ENCODE results near the gene ADPRHL1. TPM values are rescaled to one million over a fixed set of nuclear protein-coding genes. Genes with fewer than 3 reads are reported as not detected.
A peak's percentile ranks its signal among the peaks of the same experiment; 100 is the strongest.
"Not testable (repeated sequence)": the region's sequence is repeated elsewhere in the genome, so short reads cannot be mapped to it uniquely, and the experiment has no call there.

Gene ADPRHL1
- total RNA-seq, 1 donor from 2014 or later: 506 TPM

DNA sequence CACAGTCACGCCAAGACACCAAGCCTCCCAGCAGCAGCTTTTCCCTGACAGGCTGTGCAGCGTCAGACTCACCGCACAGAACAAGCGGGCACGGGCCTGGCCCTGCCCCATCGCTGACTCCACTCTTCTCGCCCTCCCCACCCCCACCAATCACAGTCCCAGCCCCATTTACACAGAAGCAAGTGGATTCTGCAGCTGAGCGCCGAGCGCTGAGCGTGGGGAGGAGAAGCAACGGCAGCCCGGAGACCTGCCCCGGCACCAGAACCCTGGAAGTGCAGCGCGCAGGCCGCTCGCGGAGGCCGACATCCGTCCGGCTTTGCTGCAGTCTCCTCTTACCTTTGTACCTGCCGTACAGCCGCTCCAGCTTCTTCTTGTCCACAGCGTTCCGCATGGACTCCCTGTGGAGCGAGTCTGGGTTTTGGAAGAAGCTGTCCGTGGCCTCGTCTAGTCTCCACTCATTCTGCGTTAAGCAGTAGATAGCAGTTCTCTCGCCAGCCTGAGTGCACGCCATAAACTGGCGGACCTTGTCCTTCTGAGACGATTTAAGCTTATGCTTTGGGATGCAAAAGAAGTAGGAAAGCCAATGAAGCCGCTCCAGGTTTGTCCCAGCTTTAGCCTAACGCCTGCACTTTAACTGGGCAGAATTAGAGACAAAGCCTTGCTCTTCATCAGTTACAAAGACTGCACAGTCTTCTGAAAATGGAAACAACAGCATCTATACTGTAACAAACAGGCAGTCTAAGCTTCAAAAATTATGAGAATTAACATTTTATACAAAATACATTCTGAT lies 30.4 kb upstream of the ADPRHL1 start:
- ATAC-seq (ENCODE audit: poor library complexity) (peak; percentile 59), DNase-seq (no peak)
- intact Hi-C loops (cut with DNase I): no loop called here

DNA sequence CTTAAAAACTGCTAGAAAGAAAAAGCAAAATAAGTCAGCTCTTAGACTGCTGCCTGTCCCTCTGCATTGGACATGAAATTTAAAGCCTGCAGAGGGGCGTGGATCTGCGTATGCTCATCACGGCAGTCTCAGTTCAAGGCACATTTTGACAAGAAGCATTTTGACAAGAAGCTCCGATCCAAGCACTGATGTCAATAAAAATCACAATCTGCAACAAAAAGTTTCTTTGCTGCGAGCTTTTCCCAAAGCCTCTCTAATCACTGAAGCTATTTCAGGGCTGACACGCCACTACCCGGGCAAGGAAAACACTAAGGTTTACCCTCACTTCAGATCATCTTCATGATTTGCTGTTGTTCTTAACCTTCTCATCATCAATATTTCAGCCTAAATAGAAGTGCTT lies 29.8 kb upstream of the ADPRHL1 start:
- intact Hi-C loops (cut with DNase I): no loop called here
- DNase-seq: no peak
- no peak for ATAC-seq (ENCODE audit: poor library complexity)

DNA sequence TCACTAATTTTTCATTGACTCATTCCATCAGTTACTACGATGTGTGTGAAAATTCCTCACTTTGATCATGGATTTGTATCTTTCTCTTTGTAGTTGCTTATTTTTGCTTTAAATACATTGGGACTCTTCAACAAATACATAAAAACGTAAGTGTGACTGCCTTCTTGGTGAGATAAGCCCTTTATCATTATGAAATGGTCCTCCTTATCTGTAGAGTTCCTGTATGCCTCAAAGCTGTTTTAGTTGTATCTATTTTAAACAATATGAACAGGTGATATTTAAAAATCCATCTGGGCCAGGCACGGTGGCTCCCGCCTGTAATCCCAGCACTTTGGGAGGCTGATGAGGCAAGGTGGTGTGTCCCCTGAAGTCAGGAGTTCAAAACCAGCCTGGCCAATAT lies 25.9 kb upstream of the ADPRHL1 start:
- ATAC-seq (ENCODE audit: poor library complexity): no peak
- intact Hi-C loops (cut with DNase I): no loop called here
- no peak for DNase-seq

DNA sequence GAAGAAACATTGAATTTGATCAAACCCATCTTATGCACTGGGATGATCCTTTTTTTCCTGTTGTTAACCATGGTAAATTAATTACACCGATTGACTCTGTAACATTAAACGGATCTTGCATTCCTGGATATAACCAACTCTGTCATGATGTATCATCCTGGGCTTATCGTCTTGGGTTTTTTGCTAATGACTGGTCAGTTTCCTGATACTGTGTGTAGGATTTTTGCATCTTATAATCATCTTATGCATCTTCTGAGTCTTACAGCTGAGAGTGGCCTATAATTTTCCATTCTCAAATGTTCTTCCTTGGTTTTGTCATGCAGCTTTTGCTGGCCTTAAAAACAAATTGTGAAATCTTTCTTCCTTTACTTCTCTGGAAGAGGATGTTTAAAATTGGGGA lies 24.4 kb upstream of the ADPRHL1 start:
- no peak for ATAC-seq (ENCODE audit: poor library complexity)

DNA sequence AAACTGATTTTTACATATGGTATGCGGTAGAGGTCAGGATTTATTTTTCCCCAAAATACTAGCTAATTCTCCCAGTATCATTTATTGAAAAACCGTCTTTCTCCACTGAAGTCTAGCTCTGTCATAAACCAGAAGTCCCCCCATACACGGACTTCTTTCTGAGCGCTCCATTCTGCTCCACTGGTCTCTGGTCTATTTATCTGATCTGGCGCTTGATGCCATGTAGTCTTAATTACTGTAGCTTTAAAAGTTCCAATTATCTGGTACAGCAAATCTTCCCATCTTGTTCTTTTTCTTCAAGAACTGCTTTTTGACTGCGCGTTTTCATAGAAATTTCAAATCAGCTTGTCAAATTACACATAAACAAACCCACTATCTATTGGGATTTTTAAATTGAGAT lies 23.5 kb upstream of the ADPRHL1 start:
- intact Hi-C loops (cut with DNase I): no loop called here
- DNase-seq: no peak
- no peak for ATAC-seq (ENCODE audit: poor library complexity)

More for the DNA sequence above, 24.4 kb upstream of the ADPRHL1 start:
- no peak for DNase-seq
- intact Hi-C loops (cut with DNase I): no loop called here

DNA sequence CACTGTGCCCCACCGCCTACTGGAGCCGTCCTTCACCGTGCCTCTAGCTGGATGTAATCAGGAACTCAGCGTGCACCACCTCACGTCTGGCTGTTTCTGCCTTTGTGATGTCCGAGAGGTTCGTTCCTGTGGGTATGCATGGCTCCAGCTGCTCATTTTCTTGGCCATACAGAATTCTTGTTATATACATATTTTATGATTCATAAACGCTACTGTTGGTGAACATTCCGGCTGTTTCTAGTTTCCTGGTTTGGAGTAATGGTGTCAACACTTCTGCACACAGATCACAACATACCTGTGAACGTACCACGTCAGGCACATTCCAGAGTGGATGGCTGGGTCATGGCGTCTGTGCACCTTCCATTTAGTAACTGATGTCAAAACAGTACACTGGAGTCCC lies 22.6 kb upstream of the ADPRHL1 start:
- ATAC-seq (ENCODE audit: poor library complexity): no peak
- no peak for DNase-seq
- intact Hi-C loops (cut with DNase I): no loop called here

DNA sequence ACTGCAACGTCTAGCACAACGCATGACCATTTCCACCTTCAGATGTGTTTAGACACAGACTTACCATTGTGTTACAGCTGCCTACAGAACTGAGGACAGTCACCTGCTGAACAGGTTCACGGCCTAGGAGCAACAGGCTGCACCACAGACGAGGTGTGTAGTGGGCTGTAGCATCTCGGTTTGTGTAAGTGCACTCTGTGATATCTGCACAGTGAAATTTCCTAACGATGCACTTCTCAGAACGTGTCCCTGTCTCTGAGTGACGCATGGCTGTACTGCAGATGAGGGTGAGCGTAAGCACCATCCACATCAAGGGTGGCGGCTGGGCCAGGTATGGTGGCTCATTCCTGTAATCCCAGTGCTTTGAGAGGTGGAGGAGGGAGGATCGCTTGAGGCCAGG lies 22.0 kb upstream of the ADPRHL1 start:
- no peak for ATAC-seq (ENCODE audit: poor library complexity)
- no peak for DNase-seq
- intact Hi-C loops (cut with DNase I): no loop called here

DNA sequence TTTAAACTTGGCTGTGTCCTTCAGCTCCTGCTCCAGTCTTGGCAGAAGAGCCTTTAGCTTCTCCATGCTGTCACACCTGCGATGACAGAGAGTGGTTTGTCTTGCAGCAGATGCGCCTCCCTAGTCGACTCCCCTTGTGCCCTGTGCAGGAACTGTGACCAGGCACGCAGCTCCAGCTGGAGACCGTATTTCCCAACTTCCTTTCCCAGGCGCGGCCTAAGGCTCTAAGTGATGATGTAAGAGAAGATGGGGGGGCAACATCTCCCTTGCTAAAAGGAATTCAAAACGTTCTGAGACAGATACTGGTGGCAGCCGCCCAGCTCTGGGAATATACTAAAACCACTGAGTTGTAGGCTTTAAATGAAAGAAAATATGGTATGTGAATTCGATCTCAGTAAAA lies 20.9 kb upstream of the ADPRHL1 start:
- ATAC-seq (ENCODE audit: poor library complexity) (peak; percentile 69), DNase-seq (peak; percentile 66)
- intact Hi-C loops (cut with DNase I): no loop called here

DNA sequence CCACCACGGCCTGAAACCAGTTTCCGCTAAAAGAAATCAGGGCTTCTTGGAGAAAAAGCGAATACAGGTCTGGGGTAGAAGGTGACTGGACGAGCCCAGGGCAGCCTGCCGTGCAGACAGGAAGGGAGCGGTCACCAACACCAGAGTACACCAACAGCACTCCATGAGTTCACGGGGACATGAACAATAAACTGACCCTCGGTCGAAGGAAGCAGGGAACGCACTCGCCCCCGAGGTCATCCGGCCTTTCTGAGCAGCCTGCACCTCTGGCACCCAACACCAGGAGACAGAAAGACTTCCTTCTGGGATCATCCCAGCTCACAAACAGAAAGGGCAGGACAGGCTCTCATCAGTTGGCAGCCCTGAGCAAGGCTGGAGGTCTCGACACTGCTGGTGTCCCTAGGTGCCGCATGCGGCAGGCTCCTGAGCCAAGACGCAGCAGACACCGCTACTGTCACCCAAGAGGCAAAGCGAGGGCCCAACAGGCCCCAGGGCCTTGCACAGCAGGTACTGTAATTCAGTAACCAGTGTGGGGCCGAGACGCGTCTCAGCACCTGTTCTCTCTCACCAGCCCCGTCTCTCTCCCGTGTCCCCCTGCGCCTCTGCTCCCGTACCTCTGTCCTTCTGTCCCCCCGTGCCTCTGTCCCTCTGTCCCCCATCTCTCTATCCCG lies 19.2 kb upstream of the ADPRHL1 start:
- intact Hi-C loops (cut with DNase I): no loop called here
- DNase-seq (no peak), ATAC-seq (ENCODE audit: poor library complexity) (peak; percentile 18)

DNA sequence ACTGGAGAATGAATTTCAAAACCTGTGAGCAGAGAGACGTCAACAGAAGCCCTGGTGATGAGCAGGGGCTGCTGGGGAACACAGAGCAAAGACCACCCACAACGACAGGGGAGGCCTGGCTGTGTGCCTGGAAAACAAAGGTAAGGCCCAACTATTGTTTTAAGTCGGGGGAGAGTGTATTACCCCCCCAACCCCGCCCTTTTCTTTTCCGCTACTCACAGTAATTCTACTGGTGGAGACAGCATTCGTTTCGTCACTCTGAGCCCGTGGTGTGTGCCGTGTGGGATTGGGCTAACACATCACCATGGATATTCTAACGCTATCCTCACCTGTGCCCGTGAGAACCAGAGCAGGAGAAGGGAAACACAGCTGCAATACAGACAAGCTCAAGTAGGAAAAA lies 18.6 kb upstream of the ADPRHL1 start:
- intact Hi-C loops (cut with DNase I): no loop called here
- DNase-seq: no peak
- ATAC-seq (ENCODE audit: poor library complexity): no peak

DNA sequence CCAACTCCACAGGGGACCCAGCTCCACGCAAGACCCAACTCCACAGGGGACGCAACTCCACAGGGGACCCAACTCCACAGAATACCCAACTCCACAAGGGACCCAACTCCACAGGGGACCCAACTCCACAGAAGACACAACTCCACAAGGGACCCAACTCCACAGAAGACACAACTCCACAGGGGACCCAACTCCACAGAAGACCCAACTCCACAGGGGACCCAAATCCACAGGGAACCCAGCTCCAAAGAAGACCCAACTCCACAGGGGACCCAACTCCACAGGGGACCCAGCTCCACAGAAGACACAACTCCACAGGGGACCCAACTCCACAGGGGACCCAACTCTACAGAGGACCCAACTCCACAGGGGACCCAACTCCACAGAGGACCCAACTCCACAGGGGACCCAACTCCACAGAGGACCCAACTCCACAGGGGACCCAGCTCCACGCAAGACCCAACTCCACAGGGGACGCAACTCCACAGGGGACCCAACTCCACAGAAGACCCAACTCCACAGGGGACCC lies 17.4 kb upstream of the ADPRHL1 start:
- ATAC-seq (ENCODE audit: poor library complexity); intact Hi-C loops (cut with DNase I); DNase-seq: not testable (repeated sequence)

DNA sequence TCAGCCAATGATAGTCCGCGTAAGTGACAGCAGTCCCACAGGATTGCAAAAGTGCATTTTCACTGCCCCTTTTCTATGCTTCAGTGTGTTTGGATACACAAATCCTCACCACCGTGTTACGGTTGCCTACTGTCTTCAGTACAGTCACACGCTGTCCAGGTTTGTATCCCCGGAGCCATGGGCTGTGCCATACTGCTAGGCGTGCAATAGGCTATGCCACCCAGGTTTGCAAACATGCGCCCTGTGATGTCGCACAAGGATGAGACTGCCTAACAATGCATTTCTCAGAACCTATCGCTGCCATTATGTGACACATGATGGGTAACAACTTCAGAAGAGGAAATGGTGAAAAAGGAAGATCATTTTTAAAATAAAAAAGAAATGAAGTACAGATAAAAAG lies 16.8 kb upstream of the ADPRHL1 start:
- intact Hi-C loops (cut with DNase I): no loop called here
- DNase-seq: no peak
- ATAC-seq (ENCODE audit: poor library complexity): no peak

DNA sequence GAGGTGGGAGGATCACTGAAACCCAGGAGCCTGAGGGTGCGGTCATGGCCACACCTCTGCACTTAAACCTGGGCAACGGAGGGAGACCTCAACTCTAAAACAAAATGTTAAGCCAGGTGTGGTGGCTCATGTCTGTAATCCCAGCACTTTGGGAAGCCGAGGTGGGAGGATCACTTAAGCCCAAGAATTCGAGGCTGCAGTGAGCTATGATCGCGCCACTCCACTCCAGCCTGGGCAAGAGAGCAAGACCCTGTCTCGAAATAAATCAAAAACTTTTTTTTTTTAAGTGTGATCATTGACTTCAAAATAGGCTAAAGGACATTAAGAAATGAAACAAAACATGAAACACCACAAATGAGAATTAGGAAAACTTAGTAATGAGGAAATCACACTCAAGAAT lies 16.3 kb upstream of the ADPRHL1 start:
- ATAC-seq (ENCODE audit: poor library complexity): no peak
- no peak for DNase-seq
- intact Hi-C loops (cut with DNase I): no loop called here

DNA sequence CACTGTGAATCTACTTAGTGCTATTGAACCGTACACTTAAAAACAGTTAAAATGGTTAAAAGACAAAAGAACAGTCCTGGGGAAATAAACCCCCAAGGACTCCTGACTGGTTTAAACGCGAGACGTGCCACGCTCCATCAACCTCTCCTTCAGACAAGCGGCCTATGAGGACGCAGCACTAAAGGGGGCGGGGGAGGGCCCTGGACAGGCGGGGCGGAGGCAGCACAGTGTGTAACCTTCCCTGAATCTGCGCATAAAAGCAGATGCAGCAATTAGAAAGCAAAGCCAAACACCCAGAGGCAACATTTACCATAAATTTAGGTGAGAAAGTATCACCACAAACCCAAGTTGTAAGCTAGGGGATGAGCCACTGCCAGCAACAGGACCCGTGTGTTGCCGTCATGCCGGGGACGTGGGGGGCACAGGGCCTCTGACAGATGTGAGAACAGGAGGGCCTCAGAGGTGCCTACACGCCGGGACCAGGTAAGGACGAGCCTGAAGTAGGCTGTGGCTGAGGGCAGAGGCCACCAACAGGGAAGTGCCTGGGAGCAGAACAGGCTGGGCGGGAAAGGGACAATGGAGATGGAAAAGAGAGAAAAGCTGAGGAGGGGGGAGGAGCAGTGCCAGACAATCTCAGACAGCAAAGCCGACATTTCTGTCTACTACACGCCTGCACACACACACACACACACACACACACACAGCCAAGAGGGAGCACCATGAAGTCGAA lies 15.3 kb upstream of the ADPRHL1 start:
- no peak for DNase-seq
- intact Hi-C loops (cut with DNase I): no loop called here
- ATAC-seq (ENCODE audit: poor library complexity): peak; percentile 68

DNA sequence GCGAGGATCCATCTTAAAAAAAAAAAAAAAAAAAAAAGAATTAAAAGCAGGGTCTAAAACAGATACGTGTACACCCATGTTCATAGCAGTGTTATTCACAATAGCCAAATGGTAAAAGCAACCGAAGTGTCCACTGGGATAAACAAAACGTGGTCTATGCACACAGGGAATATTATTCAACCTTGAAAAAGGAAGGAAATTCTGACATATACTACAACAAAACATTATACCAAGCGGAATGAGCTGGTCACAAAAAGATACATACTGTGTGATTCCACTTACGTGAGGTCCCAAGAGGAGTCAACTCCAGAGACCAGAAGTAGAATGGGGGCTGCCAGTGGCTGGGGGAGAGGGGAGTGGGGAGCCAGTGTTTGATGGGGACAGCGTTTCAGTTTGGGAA lies 14.7 kb upstream of the ADPRHL1 start:
- ATAC-seq (ENCODE audit: poor library complexity) (no peak), DNase-seq (no peak)
- intact Hi-C loops (cut with DNase I): no loop called here

DNA sequence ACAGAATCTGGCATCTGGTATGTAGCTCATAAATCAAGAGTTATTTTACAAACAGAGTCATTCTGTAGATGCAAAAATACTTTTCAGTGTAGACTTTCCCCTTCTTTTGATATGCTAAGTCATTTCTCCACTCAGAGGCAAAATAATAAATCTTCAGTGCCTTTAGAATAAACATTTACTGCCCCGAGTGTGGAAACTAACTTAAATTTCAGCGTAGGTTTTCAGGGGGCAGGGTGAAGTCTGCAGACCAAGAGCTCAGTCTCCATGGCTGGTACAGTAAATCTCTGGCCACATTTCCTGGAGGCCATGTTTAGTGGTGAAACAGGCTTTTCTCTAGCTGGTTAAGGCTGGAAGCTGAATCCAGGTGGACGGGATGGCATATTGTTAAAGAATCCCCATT lies 13.1 kb upstream of the ADPRHL1 start:
- DNase-seq (no peak), ATAC-seq (ENCODE audit: poor library complexity) (no peak)
- intact Hi-C loops (cut with DNase I): no loop called here

DNA sequence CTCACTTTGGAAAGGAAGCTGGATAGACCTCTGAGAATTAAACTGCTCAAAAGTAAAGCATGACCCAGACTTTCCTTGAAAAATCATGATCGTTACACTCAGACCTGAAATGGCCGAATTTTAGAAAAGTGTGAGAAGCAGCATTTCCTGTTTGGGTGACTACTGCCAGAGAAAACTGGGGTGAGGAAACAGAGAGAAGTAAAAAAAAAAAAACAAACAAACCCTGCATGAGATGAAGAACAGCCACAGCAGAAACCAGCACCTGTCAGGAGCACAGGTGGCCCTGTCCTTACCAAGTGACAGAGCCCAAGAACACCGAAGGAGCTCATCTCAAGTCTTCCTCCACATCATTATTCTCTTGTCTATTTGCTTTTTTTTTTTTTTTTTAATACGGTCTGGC lies 12.0 kb upstream of the ADPRHL1 start:
- intact Hi-C loops (cut with DNase I): no loop called here
- ATAC-seq (ENCODE audit: poor library complexity) (no peak), DNase-seq (no peak)

DNA sequence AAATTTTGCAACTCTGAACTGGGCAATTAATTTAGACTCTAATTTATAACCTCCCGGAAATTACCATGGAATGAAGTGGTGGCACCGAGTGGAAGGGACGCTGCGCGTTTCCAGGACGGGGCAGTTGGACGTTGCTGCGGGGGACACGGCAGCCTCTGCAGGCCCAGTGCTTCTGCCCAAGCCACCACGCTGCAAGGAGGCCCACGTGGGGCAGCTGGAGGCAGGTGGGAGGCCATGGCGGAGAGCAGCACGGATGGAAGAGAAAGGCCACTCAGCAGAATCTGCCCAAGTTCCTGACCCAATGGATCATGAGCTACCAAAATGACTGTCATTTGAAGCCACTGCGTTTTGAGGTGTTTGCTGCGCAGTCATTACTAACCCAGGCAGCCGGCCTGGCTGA lies 11.2 kb upstream of the ADPRHL1 start:
- intact Hi-C loops (cut with DNase I): no loop called here
- ATAC-seq (ENCODE audit: poor library complexity): no peak

DNA sequence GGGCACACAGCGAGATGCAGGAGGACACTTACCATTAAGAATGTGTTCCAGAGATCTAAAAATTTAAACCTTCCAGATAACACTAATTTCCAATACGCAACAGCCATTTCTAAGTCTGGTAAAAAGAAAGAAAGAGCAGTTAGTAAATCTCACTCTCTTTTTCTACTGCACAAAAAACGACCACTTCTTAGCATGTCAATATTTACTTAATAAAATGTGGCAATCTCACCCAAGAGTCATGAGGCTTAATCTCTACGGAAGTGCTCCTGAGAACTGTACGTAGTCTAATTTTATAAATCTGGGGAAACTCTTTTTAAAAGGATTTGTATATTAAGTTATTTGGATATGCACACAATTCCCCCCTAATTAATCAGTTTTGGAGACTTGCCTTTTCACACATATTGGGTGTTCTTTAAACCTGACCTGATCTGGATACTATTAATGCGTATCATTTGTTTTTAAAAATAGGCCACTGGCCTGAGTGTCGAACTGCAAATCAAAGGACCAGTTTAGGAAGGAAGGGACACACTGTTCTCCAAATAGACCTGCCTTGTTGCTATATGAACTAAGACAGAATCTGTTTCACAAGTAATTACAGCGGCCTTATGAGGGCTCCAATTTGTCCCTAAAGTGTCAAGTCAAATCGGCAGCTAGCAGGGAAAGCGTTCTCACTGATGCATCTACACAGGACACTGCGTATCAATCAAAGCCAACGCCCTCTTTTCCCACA lies 7.9 kb upstream of the ADPRHL1 start:
- ATAC-seq (ENCODE audit: poor library complexity) (peak; percentile 64), DNase-seq (no peak)
- intact Hi-C loops (cut with DNase I): no loop called here

More for the DNA sequence above, 11.2 kb upstream of the ADPRHL1 start:
- DNase-seq: no peak
